Lower leg skin (tissue), 3 donors: Measurements from ENCODE around the gene MRPS12.

Source experiments
- CTCF ChIP-seq, 3 donors: fragments of 450-650 bp; IDR thresholded peaks; one replicate each; pipeline ENCODE4 v1.5.1; 2016; ENCODE audit warnings: antibody characterized with exemption in 3 of 3, mild to moderate bottlenecking in 3 of 3, moderate library complexity in 2 of 3
- POLR2A ChIP-seq, 2 donors: fragments of 450-650 bp; IDR thresholded peaks; one replicate each; pipeline ENCODE4 v1.6.1; 2016 to 2017; ENCODE audit warnings: antibody characterized with exemption in 2 of 2, mild to moderate bottlenecking in 1 of 2, moderate library complexity in 1 of 2

GRCh38 chr19:38889803-38890202 lies 40.9 kb upstream of the MRPS12 start:
- TF ChIP-seq POLR2A (IDR thresholded peaks at IDR 0.05) (no peak), CTCF (IDR thresholded peaks at IDR 0.05) (no peak)
